CD4-positive, alpha-beta T cell treated with Interleukin-15 for 1 hour (primary cell): ENCODE data around the gene RIN2.
"Not testable (repeated sequence)": the region's sequence is repeated elsewhere in the genome, so short reads cannot be mapped to it uniquely, and the experiment has no call there.

Experiments
- DNase-seq: peaks from one replicate; pipeline ENCODE4 v3.0.0-alpha.2; 2020

The RIN2 gene

GRCh38 chr20:19793716-19794115 is 35.7 kb downstream of the RIN2 start:
- DNase-seq: no peak

GRCh38 chr20:19794941-19795340 is 36.9 kb downstream of the RIN2 start:
- no peak for DNase-seq

GRCh38 chr20:19799325-19799724 is 41.3 kb downstream of the RIN2 start:
- DNase-seq: no peak

- no peak for DNase-seq
These were observed 44.0 kb downstream of the RIN2 start for GRCh38 chr20:19802099-19802491.

- no peak for DNase-seq
These were observed 44.6 kb downstream of the RIN2 start for GRCh38 chr20:19802492-19803158.

- DNase-seq: not testable (repeated sequence)
These were observed 48.2 kb downstream of the RIN2 start for GRCh38 chr20:19806276-19806675.

- DNase-seq: no peak
These were observed 48.7 kb downstream of the RIN2 start for GRCh38 chr20:19806806-19807190.

- DNase-seq: no peak
These were observed 49.3 kb downstream of the RIN2 start for GRCh38 chr20:19807191-19807945.
